Measurements from ENCODE around the gene GAB4. TPM values are rescaled to one million over a fixed set of nuclear protein-coding genes. Genes with fewer than 3 reads are reported as not detected.

GAB4 gene
- total and polyA plus RNA-seq, 10 of the 15 experiments (the other 5 are each of a cell fraction or from before 2014, with no cell fraction given), result not detected

GRCh38 chr22:16970446-16970845 lies 37.6 kb downstream of the GAB4 start:
- ChIA-PET CTCF (interaction anchor here (0.7 kb wide), 1 partner anchor 87 kb away, joined by 3 read pairs; no protein-coding TSS in a partner anchor), RAD21 (ENCODE audit: unreplicated experiment) (no interaction called here), POLR2A (no interaction called here), SMC1A (ENCODE audit: uncharacterized antibody, unreplicated experiment) (no interaction called here)
- no peak overlapping the region for H3K27ac ChIP-seq (ENCODE audit: control insufficient read depth, insufficient read depth)
- FAIRE-seq, result no peak
- H3K36me3 ChIP-seq (ENCODE audit: control insufficient read depth in 2 of 2, insufficient read depth in 2 of 2, low read length in 1 of 2), result no peaks in the 10 kb centered on the region
- in situ Hi-C loops (cut with MboI), result loop anchor here (5.0 kb wide), 1 partner anchor 33 kb away; no protein-coding TSS in a partner anchor
- no peak for ATAC-seq
- H3K4me1 ChIP-seq (ENCODE audit: control insufficient read depth, insufficient read depth, low read length), result no peaks in the 10 kb centered on the region
- H3K4me3 ChIP-seq, result no peak overlapping the region
- no TSS peak for BruUV-seq (replicated peaks)
- no peak for TF ChIP-seq BHLHE40 (IDR thresholded peaks at IDR 0.05; ENCODE audit: borderline replicate concordance in 1 of 2, low read depth in 2 of 2, low read length in 1 of 2)
- no peak for TF ChIP-seq RUNX3 (IDR thresholded peaks at IDR 0.05; ENCODE audit: low read length)
- TF ChIP-seq SMARCA5 (IDR thresholded peaks at IDR 0.05), result no peak
- no peak for TF ChIP-seq SMAD5 (IDR thresholded peaks at IDR 0.05; ENCODE audit: low read depth)
- TF ChIP-seq HCFC1 (IDR thresholded peaks at IDR 0.05; ENCODE audit: low read length), result no peak
- no peak for TF ChIP-seq STAT1 (conservative IDR thresholded peaks at IDR 0.05)
- no peak for TF ChIP-seq ZBTB40 (IDR thresholded peaks at IDR 0.05; ENCODE audit: borderline replicate concordance)
- TF ChIP-seq BMI1 (IDR thresholded peaks at IDR 0.05; ENCODE audit: borderline replicate concordance), result no peak
- TF ChIP-seq GATAD2B (conservative IDR thresholded peaks at IDR 0.05; ENCODE audit: low read depth), result no peak
- no peak for TF ChIP-seq MEF2A (IDR thresholded peaks at IDR 0.05; ENCODE audit: insufficient read depth, low read depth, low read length)
- TF ChIP-seq POU2F2 (IDR thresholded peaks at IDR 0.05; ENCODE audit: borderline replicate concordance, low read depth, low read length), result no peak
- no peaks in the 10 kb centered on the region for H3K9me3 ChIP-seq (replicated peaks; ENCODE audit: control insufficient read depth, insufficient read depth, low read length)
- no peak for DNase-seq (ENCODE audit: low read depth, low spot score)
- no peaks in the 10 kb centered on the region for H3K27me3 ChIP-seq (replicated peaks in 1 of 2; ENCODE audit: control insufficient read depth in 2 of 2, insufficient read depth in 2 of 2, low read length in 1 of 2)
- H2AFZ ChIP-seq (ENCODE audit: control insufficient read depth, low read depth, low read length), result no peak overlapping the region
- no peak overlapping the region for H3K9ac ChIP-seq (ENCODE audit: control insufficient read depth, insufficient read depth, low read length)
- no peak overlapping the region for H3K4me2 ChIP-seq (ENCODE audit: control insufficient read depth, insufficient read depth)
- H3K79me2 ChIP-seq (ENCODE audit: control insufficient read depth, insufficient read depth, low read length), result no peaks in the 10 kb centered on the region
- WGBS (ENCODE audit: insufficient coverage, insufficient replicate concordance, low lambda C conversion rate, missing lambda C conversion rate), result 28% methylated on average over 4 of the region's 4 CpGs
- intact Hi-C loops (cut with micrococcal nuclease; ENCODE audit: unreplicated experiment), result no loop called here
- H4K20me1 ChIP-seq (ENCODE audit: control insufficient read depth, insufficient read depth), result no peaks in the 10 kb centered on the region
